D341Med (cell line): ENCODE measurements around the gene SPECC1L.
A peak's percentile ranks its signal among the peaks of the same experiment; 100 is the strongest.

Source experiments
- DNase-seq: peaks from one replicate; pipeline ENCODE4 v3.0.0; 2012; ENCODE audit warnings: low spot score

Gene SPECC1L

DNA sequence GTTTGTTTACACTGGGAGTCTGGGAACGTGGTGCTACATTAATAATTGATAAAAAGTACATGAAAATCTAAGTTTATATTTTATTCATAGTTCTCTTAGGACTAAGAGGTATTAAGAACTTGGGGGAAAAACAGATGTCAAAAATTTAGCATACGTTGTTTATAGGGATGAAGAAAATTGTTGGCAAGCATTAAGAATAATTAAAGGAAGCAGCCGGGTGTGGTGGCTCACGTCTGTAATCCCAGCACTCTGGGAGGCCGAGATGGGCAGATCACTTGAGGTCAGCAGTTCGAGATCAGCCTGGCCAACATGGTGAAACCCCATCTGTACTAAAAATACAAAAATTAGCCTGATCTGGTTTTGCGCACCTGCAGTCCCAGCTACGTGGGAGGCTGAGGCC is 96.1 kb downstream of the SPECC1L start:
- DNase-seq: no peak

DNA sequence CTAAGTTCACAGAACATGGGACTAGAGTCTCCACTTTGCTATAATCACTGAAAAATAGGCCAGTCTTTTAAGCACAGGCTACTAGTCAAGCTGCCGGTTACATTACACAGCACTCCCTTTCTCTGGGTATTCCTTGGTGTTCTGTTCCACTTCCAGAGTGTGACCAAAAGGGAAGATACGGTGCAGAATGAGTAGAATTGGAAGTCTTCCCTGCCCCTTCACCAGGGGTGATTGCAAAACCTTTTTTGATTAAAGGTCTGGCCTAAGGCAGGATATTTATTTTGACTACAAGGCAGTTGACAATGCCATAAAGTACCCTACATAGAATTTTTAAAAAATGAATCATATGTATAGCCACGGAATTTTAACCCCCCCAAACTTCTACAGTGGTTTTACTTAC is 97.2 kb downstream of the SPECC1L start:
- no peak for DNase-seq

DNA sequence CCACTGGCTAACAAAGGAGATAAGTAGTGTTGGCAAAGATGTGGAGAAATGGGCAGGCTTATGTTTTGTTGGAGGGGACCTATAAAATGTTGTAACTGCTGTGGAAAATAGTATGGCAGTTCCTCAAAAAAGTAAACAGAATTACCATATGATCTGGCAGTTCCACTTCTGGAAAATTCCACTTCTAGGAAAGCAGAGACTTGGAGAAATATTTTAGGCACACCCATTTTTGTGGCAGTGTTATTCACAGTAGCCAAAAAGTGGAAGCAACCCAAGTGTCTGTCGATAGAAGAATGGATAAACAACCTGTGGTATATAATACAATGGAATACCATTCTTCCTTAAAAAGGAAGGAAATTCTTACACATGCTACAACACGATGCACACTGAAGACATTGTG is 99.8 kb downstream of the SPECC1L start:
- no peak for DNase-seq

DNA sequence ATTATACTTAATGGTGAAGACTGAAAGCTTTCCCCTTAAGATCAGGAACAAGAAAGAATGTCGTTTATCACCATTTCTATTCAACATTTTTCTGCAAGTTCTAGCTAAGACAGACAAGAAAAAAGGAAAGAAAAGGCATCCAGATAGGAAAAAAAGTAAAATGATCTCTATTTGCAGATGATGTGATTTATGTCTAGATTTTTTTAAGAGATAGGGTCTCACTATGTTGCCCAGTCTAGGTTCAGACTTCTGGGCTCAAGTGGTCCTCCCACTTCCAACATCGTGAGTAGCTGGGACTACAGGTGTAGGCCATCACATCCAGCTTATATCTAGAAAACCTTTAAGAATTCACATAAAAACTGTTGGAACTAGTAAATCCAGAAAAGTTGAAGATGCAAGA is 105.4 kb downstream of the SPECC1L start:
- DNase-seq: no peak

DNA sequence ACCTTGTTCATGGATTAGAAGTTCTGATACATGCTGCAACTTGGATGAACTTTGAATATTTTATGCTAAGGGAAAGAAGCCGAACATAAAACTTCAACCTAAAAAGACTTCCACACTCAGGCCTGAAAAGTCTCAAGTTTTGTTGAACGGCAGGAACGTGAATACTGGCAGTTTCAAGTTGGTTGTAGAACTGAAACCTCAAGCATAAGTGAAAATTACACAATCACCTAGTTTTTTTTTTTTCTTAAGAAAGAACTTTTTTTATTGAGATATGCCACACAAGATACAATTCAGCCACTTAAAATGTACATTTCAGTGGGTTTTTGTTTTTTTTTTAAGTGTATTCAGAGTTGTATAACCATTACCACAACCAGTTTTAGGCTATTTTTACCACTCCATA is 106.0 kb downstream of the SPECC1L start:
- DNase-seq: no peak

DNA sequence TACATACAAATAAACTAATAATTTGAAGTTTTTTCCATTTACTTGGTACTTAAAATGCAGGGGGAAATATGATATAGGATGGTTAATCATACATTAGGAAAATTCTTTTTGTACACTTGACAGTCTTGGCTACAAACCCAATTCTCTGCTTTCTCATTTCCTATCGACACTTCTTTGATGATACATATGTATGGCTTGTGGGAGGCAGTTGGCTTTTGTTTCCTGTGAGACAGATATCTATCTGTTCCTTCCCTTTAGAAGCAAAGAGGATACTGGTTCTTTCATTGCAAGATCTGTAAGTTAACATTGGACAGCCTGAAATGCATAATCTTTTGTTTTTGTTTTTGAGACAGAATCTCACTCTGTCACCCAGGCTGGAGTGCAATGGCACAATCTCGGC is 108.9 kb downstream of the SPECC1L start:
- no peak for DNase-seq

DNA sequence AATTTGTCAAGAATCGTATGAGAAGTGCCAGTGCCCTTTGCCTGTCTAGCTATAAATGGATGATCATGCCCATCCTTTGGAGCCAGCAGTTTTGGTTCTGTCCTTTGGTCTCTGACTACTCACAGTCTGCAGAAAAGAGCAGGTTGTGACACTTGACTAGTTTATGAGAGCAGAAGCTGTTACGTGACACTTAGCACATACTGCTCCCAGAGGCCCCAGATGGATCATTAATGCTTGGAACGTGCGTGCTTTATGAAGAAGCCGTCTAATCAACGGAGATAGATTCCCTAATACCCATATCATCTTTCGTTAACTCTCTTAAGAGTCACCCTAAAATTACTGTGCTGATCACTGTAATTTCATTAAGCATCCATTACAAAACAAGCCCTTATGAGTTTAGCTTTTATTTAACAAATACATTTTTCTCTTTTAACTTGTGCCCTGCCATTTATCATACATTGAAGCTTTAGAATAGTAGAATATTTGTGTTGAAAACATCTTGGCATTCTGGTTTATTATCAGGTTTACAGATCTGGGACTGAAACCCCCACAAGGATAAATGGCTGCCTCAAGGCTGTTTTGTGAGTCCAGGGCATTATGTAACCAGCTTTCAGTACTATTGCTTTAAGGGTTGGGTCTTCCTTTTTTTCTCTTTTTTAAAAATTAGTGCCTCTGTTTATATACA is 109.7 kb downstream of the SPECC1L start:
- peak; percentile 67 for DNase-seq

DNA sequence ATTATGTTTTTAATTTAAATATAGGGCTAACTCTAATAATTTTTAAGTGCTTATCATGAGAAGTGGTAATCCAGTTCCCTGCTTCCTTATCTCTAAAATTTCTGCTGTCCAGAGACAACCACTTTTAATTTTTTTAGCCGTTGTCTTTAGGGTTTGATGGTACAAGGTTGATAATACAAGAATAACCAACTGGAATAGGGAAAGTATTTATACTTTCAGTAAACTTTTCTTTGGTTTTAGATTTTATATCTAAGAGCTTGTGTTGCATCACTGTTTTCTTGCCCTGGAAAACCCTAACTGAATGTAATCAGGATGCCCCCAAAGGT is 110.2 kb downstream of the SPECC1L start:
- DNase-seq: no peak

DNA sequence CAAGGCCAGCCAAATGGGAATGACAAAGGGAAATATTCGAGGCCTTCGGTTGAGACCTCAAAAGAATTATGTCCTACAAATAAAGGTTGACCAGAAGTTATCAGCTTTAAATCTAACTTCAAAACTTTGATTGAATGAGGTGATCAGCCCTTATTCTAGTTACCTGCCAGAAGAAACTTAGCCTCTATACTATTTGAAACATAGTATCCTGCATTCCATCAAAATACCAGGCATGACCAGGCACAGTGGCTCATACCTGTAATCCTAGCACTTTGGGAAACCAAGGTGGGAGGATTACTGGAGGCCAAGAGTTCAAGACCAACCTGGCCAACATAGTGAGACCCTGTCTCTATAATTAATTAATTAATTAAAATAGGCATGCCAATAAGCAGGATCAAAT is 112.4 kb downstream of the SPECC1L start:
- no peak for DNase-seq

DNA sequence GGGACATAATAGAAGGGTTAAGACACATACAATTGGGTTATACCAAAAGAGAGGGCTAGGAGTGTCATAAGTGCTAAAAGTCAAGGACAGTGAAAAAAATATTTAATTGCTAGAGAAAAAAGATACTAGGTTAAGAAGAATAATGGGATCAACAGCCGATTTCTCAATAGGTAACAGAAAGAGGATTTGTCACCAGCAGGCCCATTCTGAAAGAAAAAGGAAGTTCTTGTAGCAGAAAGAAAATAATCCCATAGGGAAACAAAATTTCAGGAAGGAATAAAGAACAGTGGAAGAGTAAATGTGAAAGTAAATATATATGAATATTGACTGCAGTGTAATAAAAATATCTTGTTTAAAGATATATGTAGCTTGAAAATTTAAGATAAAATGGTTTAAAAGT is 113.5 kb downstream of the SPECC1L start:
- DNase-seq: no peak

DNA sequence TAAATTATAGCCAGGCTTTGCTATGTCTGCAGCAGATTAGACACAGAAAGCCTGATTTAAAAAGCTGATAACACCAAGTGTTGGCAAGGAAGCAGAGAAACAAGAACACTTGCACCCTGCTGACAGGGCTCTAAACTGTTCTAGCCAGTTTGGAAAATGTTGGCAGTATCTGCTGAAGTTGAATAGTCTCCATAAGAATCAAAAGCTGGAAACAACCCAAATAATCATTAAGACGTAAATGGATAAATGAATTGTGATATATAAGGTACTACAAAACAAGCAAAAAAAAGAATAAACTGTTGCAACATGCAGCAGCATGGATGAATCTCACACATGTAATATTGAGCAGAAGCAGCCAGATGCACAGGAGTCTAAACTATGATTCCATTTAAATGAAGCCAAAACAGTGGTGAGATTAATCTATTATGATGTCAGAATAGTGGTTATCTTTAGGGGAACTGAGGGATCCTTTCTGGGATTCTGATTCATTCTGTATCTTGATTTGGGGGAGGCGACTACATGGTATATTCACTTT is 116.4 kb downstream of the SPECC1L start:
- no peak for DNase-seq

DNA sequence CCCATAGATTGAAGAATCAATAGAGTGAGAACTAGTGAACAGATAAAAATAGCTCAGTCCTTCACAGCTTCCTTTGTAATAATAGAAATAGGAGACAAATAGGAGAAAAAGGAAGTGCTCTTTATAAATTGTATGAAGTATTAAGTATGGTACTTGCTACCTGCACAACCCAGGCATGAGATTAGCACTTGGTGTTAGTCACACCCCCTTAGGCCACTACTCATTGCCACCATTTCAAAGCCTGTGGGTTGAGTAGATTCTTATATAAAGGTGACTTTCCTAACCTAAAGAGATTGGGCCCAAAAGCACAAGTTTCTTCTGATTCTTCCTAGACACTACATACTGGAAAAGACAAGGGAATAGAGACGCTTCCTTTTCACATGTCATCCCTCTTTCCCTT is 119.0 kb downstream of the SPECC1L start:
- no peak for DNase-seq

DNA sequence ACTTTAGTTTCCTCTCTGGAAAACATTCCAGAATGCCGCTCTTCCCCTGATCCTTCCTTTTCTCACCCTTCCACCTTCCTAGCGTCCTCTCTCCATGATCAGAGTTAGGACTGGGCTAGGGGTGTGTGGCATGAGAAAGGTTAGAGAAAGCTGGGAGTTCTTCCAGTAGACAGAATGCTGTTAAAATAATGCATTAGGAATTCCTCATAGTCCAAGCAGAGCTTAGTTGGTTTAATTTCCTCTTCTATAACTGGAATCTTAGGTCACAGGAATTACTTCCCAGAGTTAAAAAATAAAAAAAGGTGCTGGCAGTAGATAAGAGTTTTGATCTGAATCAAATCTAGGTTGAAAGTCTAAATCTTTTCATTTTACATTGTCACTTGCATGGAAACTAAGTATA is 119.5 kb downstream of the SPECC1L start:
- DNase-seq: no peak

DNA sequence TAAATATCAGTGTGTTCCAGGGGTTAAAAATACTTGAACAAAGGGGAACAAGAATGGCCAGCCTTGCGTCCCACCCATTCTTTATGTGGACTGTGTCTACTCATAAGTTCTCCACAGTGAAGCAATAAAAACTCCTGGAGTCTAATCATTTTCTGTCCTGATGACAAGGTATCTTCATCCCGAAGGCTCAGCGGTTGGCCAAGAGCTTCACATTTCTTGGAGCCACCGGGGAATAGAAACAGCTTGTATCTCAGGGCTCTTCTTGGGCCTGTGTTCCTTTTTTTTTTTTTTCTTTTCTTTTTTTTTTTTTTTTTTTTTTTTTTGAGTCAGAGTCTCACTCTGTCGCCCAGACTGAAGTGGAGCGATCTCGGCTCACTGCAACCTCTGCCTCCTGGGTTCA is 119.9 kb downstream of the SPECC1L start:
- no peak for DNase-seq

DNA sequence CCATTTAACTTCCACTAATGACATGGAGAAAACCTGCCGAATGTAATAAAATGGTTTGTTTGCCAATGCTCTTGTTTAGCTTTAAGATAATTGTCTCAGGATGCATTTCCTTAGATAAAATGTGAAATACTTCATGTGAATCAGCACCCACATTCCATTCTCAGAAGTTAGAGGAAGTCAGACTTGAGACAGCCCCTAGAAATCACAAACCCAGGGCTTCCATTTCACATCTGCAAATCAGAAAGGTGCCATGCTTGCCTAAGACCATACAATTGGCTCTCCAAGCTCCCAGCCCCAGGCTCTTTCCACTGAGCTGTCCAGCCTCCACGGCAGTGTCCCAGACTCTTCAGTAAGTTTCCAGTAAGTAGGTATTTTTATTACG is 121.2 kb downstream of the SPECC1L start:
- DNase-seq: no peak

DNA sequence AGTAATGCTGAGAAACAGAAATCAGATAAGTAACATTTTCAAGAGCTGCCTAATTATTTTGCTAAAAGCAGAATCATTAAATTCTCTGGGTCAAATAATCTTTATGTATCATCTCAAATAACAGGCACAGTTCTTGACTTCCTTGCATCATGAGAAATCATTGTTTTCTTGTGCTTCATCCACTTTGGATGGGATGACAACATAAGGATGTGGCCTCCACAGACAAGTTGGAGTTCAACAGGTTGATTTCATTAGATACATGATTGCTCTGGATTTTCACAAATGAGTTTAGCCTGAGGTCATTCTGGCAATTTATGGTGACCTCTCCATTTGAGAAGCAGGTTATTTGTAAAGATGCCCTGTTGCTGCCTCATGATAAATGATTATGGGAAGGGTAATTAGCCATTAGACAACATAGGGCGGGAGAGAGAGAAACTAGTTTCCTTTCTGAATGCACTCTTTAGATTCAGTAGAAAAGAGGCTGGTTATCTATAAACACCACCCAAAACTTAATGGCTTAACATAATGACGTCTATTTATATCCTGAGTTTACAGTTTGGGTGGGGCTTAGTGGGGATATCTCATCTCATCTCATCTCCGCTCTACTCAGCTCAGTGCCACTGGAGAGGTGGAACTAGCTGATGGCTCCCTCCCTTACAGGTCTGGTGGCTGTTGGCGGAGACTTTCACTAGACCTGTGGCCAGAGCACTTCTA is 121.7 kb downstream of the SPECC1L start:
- DNase-seq: no peak

DNA sequence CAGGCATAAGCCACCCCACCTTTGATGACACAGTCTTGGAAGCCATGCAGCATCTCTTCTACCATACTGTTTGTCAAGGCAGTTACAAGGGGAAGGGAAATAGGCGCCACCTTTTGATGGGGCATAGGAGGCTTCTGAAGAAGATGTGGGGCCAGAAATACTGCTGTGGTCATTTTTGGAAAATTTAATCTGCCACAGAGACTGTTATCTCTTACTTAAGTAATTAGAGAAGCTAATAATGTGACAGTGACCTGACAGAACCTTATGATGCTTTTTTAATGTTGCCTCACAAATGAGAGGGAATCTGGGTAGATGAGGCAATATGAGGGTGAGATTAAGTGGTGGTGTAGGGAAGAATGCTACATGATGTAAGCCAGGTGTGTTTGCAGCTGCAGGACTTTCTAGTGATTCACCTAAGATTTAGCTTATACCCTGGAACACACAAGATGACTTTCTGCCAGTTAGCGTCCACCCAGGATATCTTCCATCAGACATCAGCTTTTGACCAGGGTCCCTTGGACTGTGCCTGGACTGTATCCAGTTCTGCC is 122.5 kb downstream of the SPECC1L start:
- DNase-seq: no peak

DNA sequence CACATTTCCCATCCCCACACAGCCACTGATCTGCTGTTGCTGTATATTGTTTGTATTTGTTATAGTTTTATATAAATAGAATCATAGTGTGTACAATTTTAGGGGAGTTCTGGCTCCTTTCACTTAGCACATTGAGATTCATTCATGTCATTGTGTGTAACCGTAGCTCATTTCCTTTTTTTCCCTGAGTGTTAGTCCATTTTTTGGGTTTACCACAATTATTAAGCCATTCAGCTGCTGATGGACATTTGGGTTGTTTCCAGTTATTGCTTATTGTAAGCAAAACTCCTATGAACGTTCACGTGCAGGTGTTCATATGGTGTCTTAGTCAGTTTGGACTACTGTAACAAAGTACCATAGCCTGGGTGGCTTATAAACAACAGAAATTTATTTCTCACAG is 123.2 kb downstream of the SPECC1L start:
- no peak for DNase-seq

DNA sequence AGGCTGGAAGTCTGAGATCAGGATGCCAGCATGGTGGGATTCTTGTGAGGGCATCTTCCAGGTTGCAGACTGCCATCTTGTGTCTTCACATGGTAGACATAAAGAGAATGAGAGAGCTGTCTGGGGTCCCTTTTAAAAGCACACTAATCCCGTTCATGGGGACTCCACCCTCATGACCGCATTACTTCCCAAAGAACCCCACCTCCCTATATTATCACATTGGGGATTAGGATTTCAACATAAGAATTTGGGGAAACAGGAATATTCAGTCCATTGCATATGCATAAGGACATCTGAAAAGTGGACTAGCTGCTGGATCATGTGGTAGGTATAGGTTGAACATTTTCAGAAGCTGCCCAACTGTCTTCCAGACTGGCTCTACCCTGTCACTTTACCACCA is 123.6 kb downstream of the SPECC1L start:
- no peak for DNase-seq

DNA sequence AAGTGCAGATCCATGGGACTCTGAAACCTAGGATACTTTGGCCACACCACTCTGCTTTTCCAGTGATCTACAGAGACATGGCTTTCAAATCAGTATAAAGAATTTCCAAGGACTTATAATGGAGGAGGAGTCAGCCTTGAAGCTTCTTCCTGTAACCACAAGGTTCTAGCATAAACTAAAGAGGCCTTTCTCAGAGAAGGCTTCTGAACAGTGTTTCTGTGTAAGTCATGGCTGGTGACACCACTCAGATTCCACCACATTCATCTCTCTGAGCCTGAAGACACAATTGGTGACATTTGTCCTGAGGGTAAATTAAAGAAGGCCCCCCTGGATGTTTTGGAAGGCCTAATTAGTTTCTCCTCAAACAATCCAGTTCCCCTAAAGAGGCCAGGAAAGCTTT is 127.8 kb downstream of the SPECC1L start:
- DNase-seq: no peak

DNA sequence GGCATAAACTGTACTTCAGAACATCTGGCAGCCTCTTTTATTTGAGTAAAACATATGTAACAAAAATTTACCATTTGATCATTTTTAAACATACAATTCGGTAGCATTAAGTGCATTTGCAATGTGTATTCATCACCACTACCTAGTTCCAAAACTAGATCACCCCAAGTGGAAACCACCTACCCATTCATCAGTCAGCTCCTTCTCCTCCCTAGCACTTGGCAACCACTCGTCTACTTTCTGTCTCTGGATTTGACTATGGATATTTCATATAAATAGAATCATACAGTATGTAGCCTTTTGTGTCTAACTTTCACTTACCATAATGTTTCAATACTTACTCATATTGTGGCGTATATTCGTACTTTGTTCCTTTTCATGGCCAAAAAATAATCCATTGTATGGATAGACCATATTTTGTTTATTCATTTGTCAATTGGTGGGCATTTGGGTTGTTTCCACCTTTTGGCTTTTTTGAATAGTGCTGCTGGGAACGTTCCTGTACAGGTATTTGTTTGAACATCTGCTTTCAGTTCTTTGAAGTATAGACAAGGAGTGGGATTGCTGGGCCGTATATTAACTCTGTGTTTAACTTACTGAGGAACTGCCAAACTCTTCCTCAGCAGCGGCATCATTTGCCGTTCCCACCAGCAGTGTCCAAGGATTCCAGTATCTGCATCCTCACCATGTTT is 129.5 kb downstream of the SPECC1L start:
- DNase-seq: no peak

DNA sequence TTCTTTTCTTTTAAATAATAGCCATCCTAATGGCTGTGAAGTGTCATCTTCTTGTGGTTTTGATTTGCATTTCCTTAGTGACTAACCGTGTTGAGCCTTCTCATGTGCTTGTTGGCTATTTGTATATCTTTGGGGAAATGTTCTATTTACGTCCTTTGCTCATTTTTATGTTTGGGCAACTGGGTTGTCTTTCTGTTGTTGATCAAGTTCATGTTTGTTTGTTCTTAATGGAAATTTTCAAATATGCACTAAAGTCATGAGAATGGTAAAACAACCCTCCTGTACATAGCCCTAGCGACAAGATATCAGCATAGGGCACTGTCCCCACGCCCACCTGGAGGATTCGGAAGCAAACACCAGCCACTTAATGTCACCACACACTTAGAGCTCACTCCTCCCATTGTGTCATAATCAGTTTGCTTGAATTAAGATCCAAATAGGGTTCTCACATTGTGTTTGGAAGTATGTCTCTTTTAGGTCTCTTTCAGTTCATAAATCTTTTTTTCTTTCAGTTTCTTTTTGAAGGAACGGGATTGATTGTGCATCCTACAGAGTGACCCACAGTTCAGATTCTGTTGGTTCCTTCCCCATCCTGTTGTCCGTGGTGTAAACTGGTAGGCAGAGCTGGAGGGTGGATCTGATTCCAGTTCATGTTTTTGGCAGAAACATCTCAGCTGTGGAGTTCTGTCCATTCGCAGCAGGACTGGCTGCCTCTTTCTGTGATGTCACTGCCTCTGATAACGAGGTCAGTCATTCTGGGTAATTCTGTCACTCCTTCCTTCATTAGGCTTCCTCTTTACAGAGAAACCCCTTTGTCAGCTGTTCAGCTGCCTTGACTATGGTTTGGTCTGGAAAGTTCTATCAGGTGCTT is 130.3 kb downstream of the SPECC1L start:
- DNase-seq: no peak
